Jurkat, Clone E6-1 (cell line): ENCODE results near the gene CDH2.
"Not testable (repeated sequence)": the region's sequence is repeated elsewhere in the genome, so short reads cannot be mapped to it uniquely, and the experiment has no call there.

Source experiments
- DNase-seq: peaks from one replicate; pipeline ENCODE4 v3.0.0-alpha.2; 2011; ENCODE audit warnings: low read depth, low spot score
- H3K4me3 ChIP-seq: 2 replicates; pipeline ENCODE4 v1.5.1; 2011; ENCODE audit warnings: mild to moderate bottlenecking, low read length, control low read depth, moderate library complexity

CDH2 gene

GRCh38 chr18:27967913-27968824, 208.8 kb downstream of the CDH2 start:
- DNase-seq, result no peak
- H3K4me3 ChIP-seq, result no peak overlapping the region

GRCh38 chr18:27966881-27967280, 210.0 kb downstream of the CDH2 start:
- DNase-seq, result no peak
- H3K4me3 ChIP-seq, result no peak overlapping the region

GRCh38 chr18:27964811-27965210, 212.1 kb downstream of the CDH2 start:
- H3K4me3 ChIP-seq, result no peak overlapping the region
- no peak for DNase-seq

GRCh38 chr18:27959101-27959500, 217.8 kb downstream of the CDH2 start:
- H3K4me3 ChIP-seq, result no peak overlapping the region
- DNase-seq, result no peak

- no peak overlapping the region for H3K4me3 ChIP-seq
- no peak for DNase-seq
These were observed 220.8 kb downstream of the CDH2 start for GRCh38 chr18:27956001-27956640.

GRCh38 chr18:27954226-27954625, 222.7 kb downstream of the CDH2 start:
- H3K4me3 ChIP-seq, result no peak overlapping the region
- DNase-seq, result no peak

GRCh38 chr18:27952741-27953140, 224.2 kb downstream of the CDH2 start:
- DNase-seq, result no peak
- H3K4me3 ChIP-seq, result no peak overlapping the region

- no peak for DNase-seq
- H3K4me3 ChIP-seq, result no peak overlapping the region
These were observed 226.2 kb downstream of the CDH2 start for GRCh38 chr18:27950648-27951228.

- no peak overlapping the region for H3K4me3 ChIP-seq
- DNase-seq, result no peak
These were observed 227.9 kb downstream of the CDH2 start for GRCh38 chr18:27948986-27949385.

GRCh38 chr18:27942706-27943105, 234.2 kb downstream of the CDH2 start:
- no peak for DNase-seq
- H3K4me3 ChIP-seq, result no peak overlapping the region

- no peak for DNase-seq
- no peak overlapping the region for H3K4me3 ChIP-seq
These were observed 245.4 kb downstream of the CDH2 start for GRCh38 chr18:27931535-27931934.

- no peak for DNase-seq
These were observed 254.2 kb downstream of the CDH2 start for GRCh38 chr18:27922780-27923179.

GRCh38 chr18:27921904-27922751, 254.8 kb downstream of the CDH2 start:
- no peak overlapping the region for H3K4me3 ChIP-seq
- DNase-seq, result no peak

More at GRCh38 chr18:27922780-27923179, 254.2 kb downstream of the CDH2 start:
- no peak overlapping the region for H3K4me3 ChIP-seq

GRCh38 chr18:27921392-27921791, 255.5 kb downstream of the CDH2 start:
- DNase-seq, result no peak
- H3K4me3 ChIP-seq, result no peak overlapping the region

GRCh38 chr18:27920836-27921235, 256.1 kb downstream of the CDH2 start:
- no peak for DNase-seq
- H3K4me3 ChIP-seq, result no peak overlapping the region

GRCh38 chr18:27906189-27906588, 270.7 kb downstream of the CDH2 start:
- DNase-seq, H3K4me3 ChIP-seq: not testable (repeated sequence)

GRCh38 chr18:27903906-27904305, 273.0 kb downstream of the CDH2 start:
- no peak for DNase-seq
- H3K4me3 ChIP-seq, result no peak overlapping the region

- no peak for DNase-seq
- H3K4me3 ChIP-seq, result no peak overlapping the region
These were observed 275.3 kb downstream of the CDH2 start for GRCh38 chr18:27901424-27902226.
